ENCODE results near the gene MYO5B.

DNA sequence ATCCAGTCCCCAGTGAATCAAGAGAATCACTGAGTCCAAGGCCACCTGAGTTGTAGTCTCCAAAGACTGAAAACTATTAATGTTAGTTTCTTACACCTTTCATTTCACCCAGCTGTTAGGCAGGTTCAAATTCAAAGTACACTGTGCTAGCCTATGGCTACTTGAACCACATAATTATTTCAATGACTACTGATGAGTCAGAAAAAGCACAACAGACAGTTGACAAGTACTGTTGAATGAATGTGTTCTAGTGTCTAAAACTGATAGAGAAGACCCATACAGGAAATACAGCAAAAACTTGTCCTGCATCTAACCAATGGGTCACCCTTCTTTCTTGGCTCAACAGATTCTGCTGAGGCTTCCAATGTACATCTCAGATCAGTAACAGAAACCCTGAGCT is 160.9 kb downstream of the MYO5B start:
- TF ChIP-seq, protein P1, sequence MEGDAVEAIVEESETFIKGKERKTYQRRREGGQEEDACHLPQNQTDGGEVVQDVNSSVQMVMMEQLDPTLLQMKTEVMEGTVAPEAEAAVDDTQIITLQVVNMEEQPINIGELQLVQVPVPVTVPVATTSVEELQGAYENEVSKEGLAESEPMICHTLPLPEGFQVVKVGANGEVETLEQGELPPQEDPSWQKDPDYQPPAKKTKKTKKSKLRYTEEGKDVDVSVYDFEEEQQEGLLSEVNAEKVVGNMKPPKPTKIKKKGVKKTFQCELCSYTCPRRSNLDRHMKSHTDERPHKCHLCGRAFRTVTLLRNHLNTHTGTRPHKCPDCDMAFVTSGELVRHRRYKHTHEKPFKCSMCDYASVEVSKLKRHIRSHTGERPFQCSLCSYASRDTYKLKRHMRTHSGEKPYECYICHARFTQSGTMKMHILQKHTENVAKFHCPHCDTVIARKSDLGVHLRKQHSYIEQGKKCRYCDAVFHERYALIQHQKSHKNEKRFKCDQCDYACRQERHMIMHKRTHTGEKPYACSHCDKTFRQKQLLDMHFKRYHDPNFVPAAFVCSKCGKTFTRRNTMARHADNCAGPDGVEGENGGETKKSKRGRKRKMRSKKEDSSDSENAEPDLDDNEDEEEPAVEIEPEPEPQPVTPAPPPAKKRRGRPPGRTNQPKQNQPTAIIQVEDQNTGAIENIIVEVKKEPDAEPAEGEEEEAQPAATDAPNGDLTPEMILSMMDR (conservative IDR thresholded peaks at IDR 0.05), result no peak
- TF ChIP-seq ZFX (IDR thresholded peaks at IDR 0.05), result no peak
